ENCODE measurements around the gene FKRP. TPM values are rescaled to one million over a fixed set of nuclear protein-coding genes. Genes with fewer than 3 reads are reported as not detected.

The FKRP gene
- total RNA-seq, 2 experiments from 2014 or later, result 7.7 to 10.1 TPM

- Mint-ChIP-seq H3K27ac (peak within 1 kb of the TSS; percentile 98), H3K9me3 (peaks cover 2% of the 10 kb centered on the region), H3K36me3 (ENCODE audit: low read depth) (peaks cover 42% of the 10 kb centered on the region), H3K4me1 (ENCODE audit: low read depth) (peaks cover 29% of the 10 kb centered on the region), H3K27me3 (no peaks in the 10 kb centered on the region), H3K4me3 (peak within 1 kb of the TSS; percentile 98)
- ChIA-PET POLR2A (interaction anchor here (0.6 to 5.6 kb wide), 25 partner anchors 8 to 438 kb away, joined by 3 to 47 read pairs (median 5); partner anchors contain the start of genes AP2S1, CALM3 and ZC3H4), CTCF (interaction anchor here (1.0 to 3.4 kb wide), 7 partner anchors 22 to 496 kb away, joined by 3 to 20 read pairs (median 4); no protein-coding TSS in a partner anchor)
- peak; percentile 99 for DNase-seq
- no peak for TF ChIP-seq CTCF (IDR thresholded peaks at IDR 0.05)
- peak; percentile 83 for ATAC-seq
- intact Hi-C loops (cut with micrococcal nuclease), result loop anchor here (10.0 kb wide), 1 partner anchor 56 kb away; no protein-coding TSS in a partner anchor
These were observed 42.6 kb downstream of the FKRP start, which contains the start of gene SLC1A5 for GRCh38 chr19:46788262-46788967. Gene SLC1A5, minus strand, starts transcription at chr19:46788594. Its CDS starts 629 bp downstream, at chr19:46787965.

GRCh38 chr19:46788968-46789338 is 43.1 kb downstream of the FKRP start:
- peaks cover 36% of the 10 kb centered on the region for H3K36me3 Mint-ChIP-seq (ENCODE audit: low read depth)
- no peaks in the 10 kb centered on the region for H3K27me3 Mint-ChIP-seq
- DNase-seq (no peak), ATAC-seq (no peak)
- intact Hi-C loops (cut with micrococcal nuclease), result loop anchor here (10.0 kb wide), 1 partner anchor 56 kb away; no protein-coding TSS in a partner anchor
- H3K9me3 Mint-ChIP-seq, result peaks cover 2% of the 10 kb centered on the region
- ChIA-PET CTCF (interaction anchor here (1.0 to 3.4 kb wide), 8 partner anchors 22 to 202 kb away, joined by 3 to 20 read pairs (median 4); no protein-coding TSS in a partner anchor), POLR2A (interaction anchor here (0.6 to 5.6 kb wide), 21 partner anchors 8 to 438 kb away, joined by 3 to 47 read pairs (median 5); partner anchors contain the start of genes AP2S1, CALM3 and ZC3H4)
- peak overlapping the region; percentile 98 for H3K27ac Mint-ChIP-seq
- H3K4me1 Mint-ChIP-seq (ENCODE audit: low read depth), result peaks cover 23% of the 10 kb centered on the region
- TF ChIP-seq CTCF (IDR thresholded peaks at IDR 0.05), result no peak
- H3K4me3 Mint-ChIP-seq, result peak overlapping the region; percentile 98

- peaks cover 21% of the 10 kb centered on the region for H3K4me1 Mint-ChIP-seq (ENCODE audit: low read depth)
- CTCF ChIA-PET, result interaction anchor here (1.0 to 3.4 kb wide), 6 partner anchors 23 to 127 kb away, joined by 3 to 20 read pairs (median 4); no protein-coding TSS in a partner anchor
These were observed 43.5 kb downstream of the FKRP start for GRCh38 chr19:46789371-46789770.

DNA sequence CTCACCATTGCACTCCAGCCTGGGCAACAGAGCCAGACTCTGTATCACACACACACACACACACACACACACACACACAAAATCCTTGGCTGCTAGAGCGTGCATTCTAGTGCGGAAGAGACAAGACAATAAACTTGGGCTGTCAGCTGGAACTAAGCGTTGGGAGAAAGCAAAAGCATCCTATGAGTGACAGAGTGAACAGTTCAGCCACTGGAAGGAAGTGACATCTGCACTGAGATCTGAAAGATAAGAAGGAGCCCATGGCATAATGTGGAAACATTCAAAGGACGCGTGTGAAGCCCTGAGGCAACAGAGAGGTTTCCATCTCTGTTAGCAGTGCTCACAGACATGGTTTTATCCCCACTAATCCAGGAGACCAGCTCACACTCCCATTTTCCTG is 46.1 kb downstream of the FKRP start:
- TF ChIP-seq CTCF (IDR thresholded peaks at IDR 0.05), result no peak
- ATAC-seq, result peak; percentile 14
- Mint-ChIP-seq H3K4me1 (ENCODE audit: low read depth) (peaks cover 21% of the 10 kb centered on the region), H3K27me3 (no peaks in the 10 kb centered on the region), H3K36me3 (ENCODE audit: low read depth) (peaks cover 7% of the 10 kb centered on the region), H3K27ac (peak overlapping the region; percentile 57), H3K9me3 (peaks cover 2% of the 10 kb centered on the region), H3K4me3 (no peak overlapping the region)
- intact Hi-C loops (cut with micrococcal nuclease), result no loop called here
- CTCF ChIA-PET, result interaction anchor here (0.8 to 4.1 kb wide), 3 partner anchors 25 to 59 kb away, joined by 3 to 13 read pairs (median 4); partner anchors contain the start of gene AP2S1
- DNase-seq, result peak; percentile 47
- POLR2A ChIA-PET, result interaction anchor here (0.5 to 1.2 kb wide), 3 partner anchors 22 to 78 kb away, joined by 3 read pairs; no protein-coding TSS in a partner anchor

More at GRCh38 chr19:46789371-46789770, 43.5 kb downstream of the FKRP start:
- H3K36me3 Mint-ChIP-seq (ENCODE audit: low read depth), result peaks cover 32% of the 10 kb centered on the region
- peaks cover 2% of the 10 kb centered on the region for H3K9me3 Mint-ChIP-seq
- no peak overlapping the region for H3K27ac Mint-ChIP-seq
- DNase-seq (no peak), ATAC-seq (no peak)
- POLR2A ChIA-PET, result interaction anchor here (0.6 to 5.6 kb wide), 13 partner anchors 7 to 324 kb away, joined by 3 to 47 read pairs (median 5); partner anchors contain the start of genes AP2S1, CALM3 and ZC3H4
- no peak for TF ChIP-seq CTCF (IDR thresholded peaks at IDR 0.05)
- H3K4me3 Mint-ChIP-seq, result no peak overlapping the region
- H3K27me3 Mint-ChIP-seq, result no peaks in the 10 kb centered on the region
- intact Hi-C loops (cut with micrococcal nuclease), result loop anchor here (10.0 kb wide), 1 partner anchor 55 kb away; no protein-coding TSS in a partner anchor
